Mucosa of gallbladder (tissue), 1 donor: ENCODE measurements around the gene WNT2. TPM values are rescaled to one million over a fixed set of nuclear protein-coding genes. Genes with fewer than 3 reads are reported as not detected.

Experiments used
- DNase-seq: peaks from one replicate; pipeline ENCODE4 v3.0.0-alpha.2; 2020; ENCODE audit warnings: low spot score
- total RNA-seq: library from RNA; stranded (reverse); gene quantifications from one replicate; pipeline ENCODE4 v1.2.1, GENCODE V29; 2021
- donor health status: DM: no; HTN: no; CAD: no.

The WNT2 gene
- total RNA-seq: not detected

DNA sequence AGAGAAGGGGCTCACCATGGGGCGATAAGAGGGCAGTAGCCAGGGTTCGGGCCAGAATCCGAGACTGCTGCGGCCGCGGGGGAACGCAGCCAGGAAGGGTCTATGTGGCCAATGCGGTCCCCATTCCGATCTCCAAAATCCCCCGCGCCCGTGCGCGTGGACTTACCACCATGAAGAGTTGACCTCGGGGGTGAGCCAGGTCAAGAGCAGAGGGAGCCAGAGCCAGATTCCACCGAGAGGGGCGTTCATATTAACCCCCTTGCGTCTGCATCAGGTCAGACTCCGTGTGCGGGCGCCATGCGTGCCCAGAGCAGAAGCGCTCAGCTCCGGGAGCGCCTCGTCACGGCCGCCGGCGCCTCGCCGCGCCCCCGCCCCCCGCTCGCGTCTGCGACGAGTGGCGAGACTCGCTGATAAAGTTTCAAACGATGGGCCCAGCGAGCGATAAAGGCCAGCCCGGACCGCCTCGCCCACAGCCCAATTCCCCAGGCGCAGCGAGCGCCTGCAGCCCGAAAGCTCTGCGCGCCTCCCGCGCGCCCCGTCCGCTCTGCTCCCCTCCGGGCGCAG, at the start of gene WNT2:
Gene WNT2 (minus strand): TSS at position 318 of the 564 bp plus-strand sequence. CDS start 69 bp downstream, at position 249.
- DNase-seq: no peak

GRCh38 chr7:117372073-117372472, 49.2 kb upstream of the WNT2 start:
- no peak for DNase-seq

DNA sequence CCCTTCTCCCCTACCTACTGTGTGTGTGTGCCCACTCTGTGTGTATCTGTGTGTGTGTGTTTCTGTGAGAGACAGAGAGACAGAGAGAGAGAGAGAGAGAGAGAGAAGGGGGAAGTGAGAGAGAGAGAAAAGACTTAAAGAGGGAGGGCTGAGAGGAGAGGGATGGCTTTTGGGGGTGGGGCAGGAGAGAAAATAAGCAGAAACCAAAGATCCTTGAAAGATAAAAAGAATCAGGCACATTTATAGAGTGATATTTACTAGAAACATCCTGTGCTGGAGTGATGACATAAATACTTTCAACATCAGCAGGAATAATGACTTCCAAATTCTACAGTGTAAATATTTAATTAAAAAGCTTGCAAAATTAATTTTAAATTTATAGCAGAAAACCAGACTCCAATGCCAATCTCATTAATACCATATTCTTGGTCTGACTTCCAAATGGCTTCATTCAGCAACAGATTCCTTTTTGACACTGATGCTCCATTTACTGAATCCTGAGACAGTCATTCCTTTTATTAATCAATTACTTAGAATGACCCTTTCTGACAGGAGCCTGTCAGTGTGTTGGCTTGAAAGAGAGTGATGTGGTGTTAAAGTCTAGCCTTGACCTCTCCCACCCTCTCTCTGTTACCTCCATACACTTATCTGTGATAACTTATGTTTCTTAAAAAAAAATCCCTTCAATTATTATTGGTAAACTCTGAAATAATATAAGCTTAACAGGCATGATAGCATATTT, 41.7 kb upstream of the WNT2 start:
- DNase-seq: no peak

DNA sequence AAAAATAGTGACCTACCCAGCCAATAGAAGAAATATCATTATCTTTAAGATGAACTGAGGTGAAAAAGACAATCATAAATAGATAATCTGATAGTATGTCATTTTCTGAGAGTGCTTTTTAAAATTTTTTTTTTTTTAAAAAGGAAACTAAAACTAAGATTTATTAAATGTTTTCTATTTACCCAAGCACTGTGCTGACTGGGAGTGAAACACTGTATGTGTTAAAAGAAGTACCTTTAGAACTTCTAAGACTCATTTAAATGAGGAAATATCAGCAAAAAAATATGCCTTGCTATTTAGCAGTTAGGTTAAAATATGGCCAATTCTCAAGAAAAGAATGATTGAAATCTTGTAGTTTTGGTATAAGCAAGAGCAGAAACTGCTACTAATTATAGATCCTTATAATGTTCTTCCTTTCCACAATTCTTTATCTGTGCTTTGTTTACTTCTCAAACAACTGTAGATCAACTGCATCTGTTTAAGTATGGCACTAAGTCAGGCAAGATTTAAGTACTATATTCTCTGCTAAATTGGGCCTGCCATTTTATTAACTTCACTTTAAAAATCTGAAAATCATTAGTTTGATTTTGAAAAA, 39.5 kb upstream of the WNT2 start:
- no peak for DNase-seq

- no peak for DNase-seq
Observed at GRCh38 chr7:117350027-117350426, 27.2 kb upstream of the WNT2 start.

- DNase-seq: no peak
Observed at GRCh38 chr7:117349570-117349969, 26.7 kb upstream of the WNT2 start.

DNA sequence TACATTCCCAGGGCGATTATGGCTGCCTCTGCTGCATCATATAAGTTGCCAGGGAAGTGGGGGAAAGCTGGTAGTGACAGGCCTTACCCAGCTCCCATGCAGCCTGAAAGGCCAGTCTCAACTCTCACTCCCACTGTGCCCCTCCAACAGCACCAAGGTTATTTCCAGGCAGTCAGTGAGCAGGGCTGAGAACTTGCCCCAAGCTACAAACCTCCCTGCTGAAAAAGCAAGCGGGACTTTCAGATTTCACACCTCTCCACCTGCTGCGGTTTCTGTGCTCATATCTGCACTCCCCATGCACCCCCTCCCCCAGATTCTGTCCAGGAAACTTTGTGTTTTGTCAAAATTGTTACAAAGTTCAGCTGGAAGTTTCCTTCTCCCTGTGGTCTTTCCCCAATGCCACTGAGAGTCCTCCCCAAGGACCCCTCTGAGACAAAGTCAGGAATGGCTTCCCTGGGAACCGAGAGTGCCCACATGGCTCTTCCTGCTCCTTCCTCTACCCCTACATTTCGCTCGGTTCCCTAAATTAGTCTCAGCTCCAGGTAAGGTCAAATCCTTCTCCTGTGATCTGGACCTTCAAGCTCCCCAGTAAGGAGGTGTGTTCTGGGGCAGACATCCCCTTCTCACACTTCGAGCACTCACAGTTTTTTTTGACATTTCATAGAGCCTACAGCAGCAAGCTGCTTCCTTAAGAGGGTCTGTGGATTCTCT, 25.3 kb upstream of the WNT2 start:
- DNase-seq: no peak

DNA sequence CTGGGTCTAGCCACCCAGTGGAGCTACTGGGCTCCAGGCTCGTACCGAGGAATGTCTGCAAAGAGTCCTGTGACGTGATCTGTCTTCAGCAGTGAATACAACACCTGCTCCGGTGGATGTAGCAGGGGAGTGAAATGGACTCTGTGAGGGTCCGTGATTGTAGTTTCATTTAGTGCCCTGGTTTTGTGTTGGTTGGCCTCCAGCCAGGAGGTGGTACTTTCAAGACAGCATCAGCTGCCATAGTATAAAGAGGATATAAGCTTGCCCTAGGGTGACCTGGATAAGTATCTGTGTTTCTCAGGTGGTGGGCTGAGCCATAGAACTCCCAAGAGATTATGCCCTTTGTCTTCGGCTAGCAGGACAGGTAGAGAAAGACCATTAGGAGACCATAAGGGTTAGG, 24.6 kb upstream of the WNT2 start:
- DNase-seq: no peak

- no peak for DNase-seq
Observed at GRCh38 chr7:117346161-117346560, 23.3 kb upstream of the WNT2 start.

- no peak for DNase-seq
Observed at GRCh38 chr7:117338020-117338419, 15.2 kb upstream of the WNT2 start.

- no peak for DNase-seq
Observed at GRCh38 chr7:117333168-117333567, 10.3 kb upstream of the WNT2 start.

DNA sequence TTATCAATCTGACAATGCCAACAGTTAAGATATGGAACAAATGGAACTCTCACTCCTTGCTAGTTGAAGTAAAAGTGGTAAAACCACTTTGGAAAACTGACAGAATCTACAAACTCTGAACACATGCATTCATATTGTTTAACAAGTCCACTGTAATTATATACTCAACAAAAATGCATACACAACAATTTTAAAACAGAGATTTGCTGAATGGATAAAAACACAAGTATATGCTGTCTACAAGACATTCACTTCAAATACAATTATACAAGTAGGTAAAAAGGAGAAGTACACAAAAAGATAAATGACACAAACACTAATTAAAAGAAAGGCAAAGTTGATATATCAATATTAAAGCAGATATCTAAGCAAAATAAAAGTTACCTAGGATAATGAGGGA, 9.2 kb upstream of the WNT2 start:
- DNase-seq: no peak

- no peak for DNase-seq
Observed at GRCh38 chr7:117325836-117326235, 3.0 kb upstream of the WNT2 start.

DNA sequence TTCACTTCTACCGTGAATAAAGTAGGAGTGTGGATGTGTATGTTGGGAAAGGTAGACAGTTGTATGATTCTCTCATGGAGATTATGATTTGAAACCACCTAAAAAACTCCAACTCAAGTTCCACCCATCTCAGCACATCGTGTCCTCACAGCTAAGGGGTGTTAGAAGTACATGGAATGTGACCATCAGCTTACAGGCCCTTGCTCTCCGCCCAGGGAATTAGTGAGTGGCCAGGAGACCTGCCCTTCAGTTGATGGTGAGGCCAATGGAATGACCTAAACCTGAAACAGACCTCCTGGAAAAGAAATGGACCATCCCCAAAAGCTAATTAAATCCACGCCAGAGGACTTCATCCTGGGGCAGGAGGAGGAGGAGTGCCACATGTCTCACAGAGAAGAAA, 2.1 kb upstream of the WNT2 start:
- no peak for DNase-seq

DNA sequence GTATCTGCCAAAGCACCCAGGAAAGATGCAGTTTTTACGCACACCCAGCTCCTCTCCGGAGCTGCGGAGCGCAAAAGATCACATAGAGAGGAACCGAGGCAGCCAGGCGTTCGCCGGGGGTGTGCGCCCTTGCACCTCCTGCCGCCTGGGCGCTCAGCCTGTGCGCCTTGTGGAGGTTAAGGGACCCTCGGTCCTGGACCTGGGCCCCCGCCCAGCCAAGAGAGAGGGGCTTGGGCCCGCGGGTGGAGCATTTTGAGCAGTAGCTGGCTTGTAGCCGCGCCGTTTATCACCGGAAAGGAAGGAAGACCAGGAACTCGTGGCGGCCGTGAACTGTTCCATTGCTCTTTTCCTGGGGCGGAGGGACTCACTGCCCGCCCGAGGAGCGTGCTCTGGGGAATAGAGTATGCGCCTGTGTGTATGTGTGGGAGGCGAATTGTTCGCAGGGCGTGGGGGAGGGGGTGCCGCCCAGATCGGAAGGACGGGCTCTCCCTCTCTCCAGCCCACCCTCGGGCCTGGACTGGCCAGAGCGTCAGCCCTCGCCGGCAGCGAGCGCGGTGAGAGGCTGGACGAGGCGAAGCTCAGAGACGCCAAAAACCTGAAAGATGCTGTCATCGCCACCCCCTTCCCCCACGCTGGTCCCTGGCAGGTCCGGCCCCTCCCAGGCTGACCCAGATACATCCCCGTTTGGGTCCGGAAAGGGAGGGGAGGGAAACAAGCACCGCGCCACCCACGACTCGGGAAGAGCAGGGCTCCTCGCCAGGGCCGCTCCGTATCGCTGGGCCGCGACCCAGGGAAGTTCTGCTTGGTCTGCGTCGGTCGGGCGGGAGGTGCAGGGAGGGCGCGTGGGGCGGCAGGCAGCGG, 1.2 kb upstream of the WNT2 start:
- no peak for DNase-seq

DNA sequence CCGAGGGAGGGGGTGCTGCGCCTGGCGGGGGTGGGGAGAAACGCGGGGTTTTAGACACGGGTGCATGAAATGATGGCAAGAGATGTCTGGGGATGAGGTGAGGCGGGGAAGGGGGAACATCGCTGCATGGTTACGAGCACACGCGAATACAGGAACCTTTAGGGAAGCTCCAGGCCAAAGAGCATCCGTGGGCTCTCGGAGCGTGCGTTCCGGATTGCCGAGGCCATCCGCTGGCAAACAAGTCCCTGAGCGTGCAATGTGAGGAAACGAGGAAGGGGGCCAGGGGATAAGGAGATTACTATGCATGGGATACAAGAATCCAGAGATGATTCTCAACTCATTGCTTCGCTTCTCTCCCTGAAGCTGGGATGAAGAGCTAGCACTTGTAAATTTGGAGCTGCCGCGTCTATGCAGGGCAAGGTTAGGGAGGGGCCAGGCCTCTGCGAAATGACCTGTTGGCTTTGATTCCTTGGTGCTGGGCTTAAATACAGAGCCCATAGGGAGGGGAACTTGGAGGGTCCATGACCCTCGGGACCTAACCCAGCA, 520 bp upstream of the WNT2 start:
- no peak for DNase-seq

DNA sequence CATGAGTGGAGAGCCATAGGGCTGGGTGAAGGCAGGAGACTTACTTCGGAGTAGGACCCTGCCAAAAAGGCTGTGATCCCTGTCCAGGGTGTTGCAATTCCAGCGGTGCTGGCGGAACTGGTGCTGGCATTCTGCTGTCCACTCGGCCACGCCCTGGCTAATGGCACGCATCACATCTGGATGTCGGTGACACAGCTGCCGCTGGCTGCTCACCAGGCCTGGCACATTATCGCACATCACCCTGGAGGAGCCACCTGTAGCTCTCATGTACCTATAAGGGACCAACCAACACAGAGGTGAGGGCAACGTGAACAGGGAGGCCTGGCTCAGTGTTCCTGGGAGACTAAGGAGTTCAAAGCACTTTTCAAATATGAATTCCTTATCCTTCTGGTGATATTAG, 2.3 kb downstream of the WNT2 start:
- DNase-seq: no peak

GRCh38 chr7:117319181-117319580, 3.7 kb downstream of the WNT2 start:
- no peak for DNase-seq

DNA sequence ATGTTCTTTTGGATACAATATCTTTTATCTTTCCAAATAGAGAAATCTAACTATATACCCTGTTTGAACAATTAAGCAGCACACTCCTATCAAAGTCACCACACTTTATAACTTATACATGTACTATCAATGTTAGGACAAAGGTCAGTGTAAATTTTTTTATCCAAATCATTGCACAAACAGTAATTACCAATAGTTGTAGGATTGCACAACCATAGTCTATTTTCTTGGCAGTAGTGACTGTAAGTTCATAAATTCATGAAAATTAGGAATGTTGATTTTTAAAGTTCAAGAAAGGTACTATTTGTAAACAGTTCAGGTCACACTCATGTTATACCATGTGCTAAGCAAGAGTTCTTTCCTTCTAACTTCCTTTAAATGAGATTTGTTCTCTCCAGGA, 9.3 kb downstream of the WNT2 start:
- DNase-seq: no peak

DNA sequence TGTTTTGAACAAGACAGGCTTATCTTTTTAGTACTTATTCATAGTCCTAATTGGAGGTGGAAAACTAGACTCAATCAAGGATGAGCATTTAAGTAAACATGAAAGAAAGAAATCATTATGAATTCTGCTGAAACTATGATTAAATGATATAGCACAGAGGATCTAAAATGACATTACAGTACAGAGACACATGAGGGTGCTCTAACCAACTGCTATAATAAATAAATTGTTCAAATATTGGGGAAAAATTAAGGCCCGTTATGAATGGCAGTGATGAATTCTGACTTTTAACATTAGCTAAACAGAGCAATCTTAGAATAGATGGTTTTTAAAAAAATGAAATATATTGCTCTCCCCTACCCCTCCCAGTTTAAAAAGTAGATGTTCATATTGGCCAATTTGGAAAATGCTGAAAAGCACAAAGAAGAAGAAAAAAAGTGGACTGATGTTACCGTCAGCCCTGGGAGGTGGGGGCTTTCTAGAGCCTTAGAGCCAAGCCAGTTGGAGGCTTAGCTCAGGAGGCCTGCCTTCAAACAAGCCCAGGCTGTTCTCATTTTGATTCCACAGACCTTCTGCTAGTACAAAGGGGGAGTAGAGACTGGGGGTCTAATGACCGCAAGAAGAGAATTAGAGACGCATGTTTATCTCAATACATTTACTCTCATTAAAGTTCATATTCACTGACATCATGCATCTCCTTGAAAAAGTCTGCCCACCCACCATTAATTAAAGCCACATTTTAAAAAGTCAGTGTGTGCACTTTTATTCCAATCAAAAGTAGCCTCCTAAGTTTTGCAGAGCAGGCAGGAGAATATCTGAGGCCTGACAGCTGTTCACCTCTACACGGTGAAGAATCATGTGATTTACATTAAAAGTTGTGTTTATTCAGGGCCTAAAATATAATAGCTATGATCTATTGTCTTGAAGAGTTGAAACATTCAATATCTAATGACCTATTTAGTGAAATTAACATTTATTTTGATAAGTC, 10.0 kb downstream of the WNT2 start:
- DNase-seq: no peak
